Measurements from ENCODE around the gene ERBB3.
A peak's percentile ranks its signal among the peaks of the same experiment; 100 is the strongest.

The ERBB3 gene

DNA sequence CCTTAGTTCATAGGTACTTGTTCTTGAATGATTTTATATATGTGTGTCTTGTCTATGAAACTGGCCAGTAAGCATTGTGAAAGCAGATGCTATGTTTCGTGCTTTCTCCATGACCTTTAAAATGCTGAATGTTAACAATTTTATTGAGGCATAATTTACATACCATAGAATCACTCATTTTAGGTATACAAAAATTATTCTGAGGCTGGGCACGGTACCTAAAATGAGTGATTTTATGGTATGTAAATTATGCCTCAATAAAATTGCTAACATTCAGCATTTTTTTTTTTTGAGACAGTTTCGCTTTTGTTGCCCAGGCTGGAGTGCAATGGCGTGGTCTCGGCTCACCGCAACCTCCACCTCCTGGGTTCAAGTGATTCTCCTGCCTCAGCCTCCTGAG is 54.9 kb downstream of the ERBB3 start:
- no peak for DNase-seq (ENCODE audit: low read depth in 3 of 3)

DNA sequence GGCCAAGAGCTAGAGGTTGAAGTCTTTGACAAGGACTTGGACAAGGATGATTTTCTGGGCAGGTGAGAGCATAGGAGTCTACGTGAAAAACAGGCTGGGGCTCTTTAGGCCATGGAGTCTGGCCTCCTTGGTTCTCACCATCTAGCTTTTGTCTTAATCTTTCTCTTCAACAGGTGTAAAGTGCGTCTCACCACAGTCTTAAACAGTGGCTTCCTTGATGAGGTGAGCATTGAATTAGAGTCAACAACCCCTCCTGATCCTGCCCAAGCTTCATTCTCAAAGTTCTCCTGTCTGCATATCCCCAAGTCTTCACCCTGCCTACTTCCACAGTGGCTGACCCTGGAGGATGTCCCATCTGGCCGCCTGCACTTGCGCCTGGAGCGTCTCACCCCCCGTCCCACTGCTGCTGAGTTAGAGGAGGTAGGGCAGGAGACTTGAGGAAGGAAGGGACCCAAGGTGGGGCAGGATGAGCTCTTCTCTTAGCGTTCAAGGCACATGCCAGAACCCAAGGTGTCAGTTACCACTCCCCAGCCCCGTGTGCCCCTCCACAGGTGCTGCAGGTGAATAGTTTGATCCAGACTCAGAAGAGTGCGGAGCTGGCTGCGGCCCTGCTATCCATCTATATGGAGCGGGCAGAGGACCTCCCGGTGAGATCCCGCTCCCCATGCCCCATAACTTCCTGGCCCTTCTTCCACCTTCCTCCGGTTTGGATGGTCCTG is 58.0 kb downstream of the ERBB3 start:
- DNase-seq (ENCODE audit: low read depth in 3 of 3): no peak

DNA sequence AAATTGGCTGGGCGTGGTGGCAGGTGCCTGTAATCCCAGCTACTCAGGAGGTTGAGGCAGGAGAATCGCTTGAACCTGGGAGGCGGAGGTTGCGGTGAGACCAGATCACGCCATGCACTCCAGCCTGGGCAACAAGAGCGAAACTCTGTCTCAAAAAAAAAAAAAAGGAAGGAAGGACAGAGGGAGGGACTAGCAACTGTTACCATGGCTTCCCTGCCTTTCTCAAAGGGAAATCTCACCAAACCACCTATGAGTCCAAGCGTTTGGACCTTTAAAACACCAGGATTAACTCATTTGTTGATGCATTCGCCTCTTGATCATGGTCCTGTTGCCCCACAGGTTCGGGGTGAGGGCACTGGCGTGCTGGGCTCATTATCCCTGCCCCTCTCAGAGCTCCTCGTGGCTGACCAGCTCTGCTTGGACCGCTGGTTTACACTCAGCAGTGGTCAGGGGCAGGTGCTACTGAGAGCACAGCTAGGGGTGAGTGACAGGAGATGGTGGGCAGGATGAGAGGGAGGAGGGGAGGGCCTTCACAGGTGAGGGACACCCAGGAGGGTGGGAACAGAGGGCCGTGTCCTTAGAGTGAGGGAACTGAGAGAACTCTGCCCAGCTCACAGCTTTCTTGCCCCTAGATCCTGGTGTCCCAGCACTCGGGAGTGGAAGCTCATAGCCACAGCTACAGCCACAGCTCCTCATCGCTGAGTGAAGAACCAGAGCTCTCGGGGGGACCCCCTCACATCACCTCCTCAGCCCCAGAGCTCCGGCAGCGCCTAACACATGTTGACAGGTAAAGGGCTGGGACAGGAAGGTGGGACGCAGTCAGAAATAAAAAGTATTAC is 62.2 kb downstream of the ERBB3 start:
- DNase-seq (ENCODE audit: low read depth in 3 of 3): no peak

DNA sequence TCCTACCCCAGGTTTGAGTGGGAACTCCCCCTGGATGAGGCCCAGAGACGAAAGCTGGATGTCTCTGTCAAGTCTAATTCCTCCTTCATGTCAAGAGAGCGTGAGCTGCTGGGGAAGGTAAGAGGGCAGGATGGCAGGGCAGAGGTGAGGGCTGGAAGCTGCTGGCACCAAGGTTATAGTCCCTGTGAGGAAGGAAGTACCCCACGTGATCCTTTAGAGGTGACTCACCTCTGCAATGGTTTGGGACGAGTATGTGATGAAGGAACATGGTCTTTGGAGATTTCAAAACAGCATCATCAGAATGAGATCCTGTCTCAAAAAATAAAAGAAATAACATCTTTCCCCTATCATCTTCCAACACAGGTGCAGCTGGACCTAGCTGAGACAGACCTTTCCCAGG is 63.3 kb downstream of the ERBB3 start:
- DNase-seq (ENCODE audit: low read depth in 3 of 3): no peak

DNA sequence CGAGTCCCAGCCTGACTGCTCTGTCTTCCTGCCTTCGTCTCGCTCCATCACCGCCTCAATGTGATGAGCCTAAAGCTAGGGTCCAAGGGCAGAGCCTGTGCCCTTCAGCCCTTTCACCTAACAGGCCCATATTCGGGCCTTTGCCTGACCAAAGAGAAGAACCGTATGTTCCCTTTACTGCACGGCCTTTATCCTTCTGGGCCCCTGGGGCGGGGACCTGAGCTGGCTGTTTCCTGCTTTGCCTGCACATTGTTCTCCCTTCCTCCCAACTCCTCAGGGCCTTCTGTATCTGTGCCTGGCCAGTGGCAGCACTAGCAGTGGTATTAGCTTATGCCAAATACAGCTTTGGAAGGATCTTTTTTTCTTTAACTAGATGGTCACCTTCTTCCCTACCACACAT is 63.9 kb downstream of the ERBB3 start:
- DNase-seq (ENCODE audit: low read depth in 3 of 3): no peak

DNA sequence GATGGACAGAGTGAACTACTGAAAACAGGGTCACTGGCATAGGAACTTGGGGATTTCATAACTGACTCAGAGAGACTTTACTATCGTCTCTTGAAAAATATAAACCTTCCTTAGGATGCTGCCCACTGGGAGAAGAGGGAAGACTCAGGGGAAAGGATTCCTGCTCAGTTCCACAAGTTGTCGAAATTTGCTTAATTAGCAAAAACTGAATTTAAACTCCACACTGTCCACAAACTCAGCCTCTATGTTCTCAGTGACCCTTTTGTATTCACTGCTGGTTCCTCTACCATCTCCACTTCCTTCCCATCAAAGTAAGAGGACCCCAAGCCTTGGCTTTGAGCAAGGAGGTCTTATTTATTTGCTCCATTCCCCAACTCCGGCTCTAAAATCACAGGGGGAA is 65.3 kb downstream of the ERBB3 start:
- DNase-seq (ENCODE audit: low read depth in 3 of 3): no peak

DNA sequence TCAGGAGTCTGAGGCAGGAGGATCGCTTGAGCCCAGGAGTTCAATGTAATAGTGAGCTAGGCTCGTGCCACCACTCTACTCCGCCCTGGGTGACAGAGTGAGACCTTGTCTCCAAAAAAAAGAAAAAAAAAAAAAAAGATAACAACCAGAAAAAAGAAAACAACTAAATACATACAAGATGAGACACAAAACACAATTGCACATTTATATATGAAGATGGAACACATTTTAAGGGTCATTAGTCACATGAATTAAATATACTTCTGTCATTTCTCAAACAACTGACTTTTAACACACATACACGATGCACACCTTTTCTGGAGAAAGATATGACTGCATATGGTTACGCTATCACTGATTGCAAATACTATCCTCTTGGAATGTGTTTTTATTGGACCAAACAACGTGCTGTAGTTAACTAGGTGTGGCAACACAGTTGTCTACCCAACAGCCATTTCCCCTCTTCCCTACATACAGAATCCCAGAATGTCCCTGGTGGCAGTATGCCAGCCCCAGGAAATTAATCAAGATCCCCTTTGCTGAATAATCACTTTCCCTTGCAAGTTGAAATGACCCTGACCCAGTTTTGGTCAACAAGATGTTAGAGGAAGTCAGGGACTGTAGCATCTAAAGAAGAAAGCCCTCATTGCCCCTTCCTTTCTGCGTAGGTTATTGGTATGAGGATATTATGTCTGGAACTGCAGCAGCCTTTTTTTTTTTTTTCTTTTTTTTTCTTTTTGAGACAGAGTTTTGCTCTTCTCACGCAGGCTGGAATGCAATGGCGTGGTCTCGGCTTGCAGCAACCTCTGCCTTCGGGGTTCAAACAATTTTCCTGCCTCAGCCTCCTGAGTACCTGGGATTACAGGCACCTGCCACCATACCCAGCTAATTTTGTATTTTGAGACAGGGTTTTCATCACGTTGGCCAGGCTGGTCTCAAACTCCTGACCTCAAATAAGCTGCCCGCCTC is 66.8 kb downstream of the ERBB3 start:
- DNase-seq (ENCODE audit: low read depth in 3 of 3): no peak

DNA sequence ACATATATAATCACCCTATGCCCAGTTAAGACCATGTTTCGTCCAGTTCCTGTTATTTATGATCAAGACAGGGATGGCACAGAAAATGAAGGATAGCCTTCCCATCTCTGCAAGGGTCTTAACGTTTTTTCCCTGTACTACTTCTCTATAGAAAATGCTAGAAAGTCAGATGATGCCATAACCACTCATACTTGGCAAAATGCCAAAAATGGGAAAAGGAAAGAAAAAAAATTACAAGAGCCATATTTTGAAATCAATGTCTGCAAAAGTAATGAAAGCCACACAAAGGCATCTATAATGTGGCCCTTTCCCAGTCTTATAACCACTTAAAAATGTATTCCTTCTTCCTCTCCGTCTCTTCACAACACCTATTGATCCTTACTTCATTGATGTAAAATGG is 70.6 kb downstream of the ERBB3 start:
- no peak for DNase-seq (ENCODE audit: low read depth in 3 of 3)

DNA sequence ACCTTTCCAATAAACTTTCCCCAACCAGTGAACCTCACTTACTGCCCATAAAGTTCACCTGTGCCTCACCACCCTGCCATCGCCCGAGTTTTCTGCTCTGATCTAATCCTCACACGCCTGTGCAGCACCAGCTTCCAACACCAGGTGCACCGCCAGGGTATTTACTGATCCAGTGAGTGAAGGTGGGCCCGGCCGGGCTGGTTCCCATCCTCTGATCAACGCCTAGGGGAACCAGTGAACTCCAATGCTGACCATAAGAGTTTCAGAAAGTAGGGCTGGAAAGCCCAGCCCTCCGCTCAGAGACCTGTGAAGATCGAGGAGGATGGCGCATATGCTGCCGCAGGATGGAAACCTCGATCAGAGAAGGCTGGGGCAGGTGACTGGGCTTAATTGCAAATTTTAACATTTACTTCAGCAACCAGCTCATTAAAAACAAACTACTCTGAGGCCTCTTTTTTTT is 71.7 kb downstream of the ERBB3 start:
- DNase-seq (ENCODE audit: low read depth in 3 of 3): peak; percentile 36 to 53 (median 42)

DNA sequence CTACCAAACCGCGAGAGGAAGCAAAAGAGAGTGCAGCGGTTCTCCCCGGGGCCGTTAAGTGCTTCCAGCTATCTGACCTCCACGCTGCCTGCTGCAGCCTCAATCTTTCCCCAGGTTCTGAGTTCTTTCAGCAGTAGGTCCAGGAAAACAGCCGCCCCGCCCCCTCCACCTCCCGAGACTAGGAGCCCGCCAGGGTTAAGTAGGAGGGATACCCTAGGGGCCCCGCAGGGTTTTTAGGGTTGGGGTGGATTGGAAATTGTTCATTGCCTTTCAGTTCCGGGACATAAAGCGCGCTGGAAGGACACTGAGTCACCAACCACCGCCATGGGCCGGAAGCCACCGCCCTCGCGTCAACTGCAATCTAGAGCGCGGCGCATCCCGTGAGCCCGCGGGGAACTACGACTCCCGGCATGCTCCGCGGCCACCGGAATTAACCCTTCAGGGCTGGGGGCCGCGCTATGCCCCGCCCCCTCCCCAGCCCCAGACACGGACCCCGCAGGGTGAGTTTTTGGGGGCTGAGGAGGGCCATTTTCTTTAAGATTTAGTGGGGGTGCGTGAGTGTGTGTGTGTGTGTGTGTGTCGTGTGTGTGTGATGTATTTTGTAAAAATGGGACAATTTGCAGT is 72.3 kb downstream of the ERBB3 start, which contains the start of gene MYL6B:
MYL6B (plus strand) TSS at position 456 of the 624 bp plus-strand sequence. CDS start 1,332 bp downstream, outside the sequence.
- peak; percentile 84 to 87 (median 86) for DNase-seq (ENCODE audit: low read depth in 3 of 3)

Data from stimulated activated CD4-positive, alpha-beta T cell treated with anti-CD3 and anti-CD28 coated beads, TNF-alpha, amount 100 ng/mL, for 4 hours (primary cell).